ENCODE results near the gene EHMT2. TPM values are rescaled to one million over a fixed set of nuclear protein-coding genes. Genes with fewer than 3 reads are reported as not detected.

EHMT2 gene
- total and polyA plus RNA-seq, 2 of the 8 experiments (the other 6 are each of a cell fraction or from before 2014, with no cell fraction given), result 125 to 177 TPM

GRCh38 chr6:31860349-31860748 is 37.1 kb downstream of the EHMT2 start:
- H3K23me2 ChIP-seq (ENCODE audit: low read depth, low read length), result peaks cover 8% of the 10 kb centered on the region; the same call in 1 of the 2 replicates
- ChIA-PET CTCF (ENCODE audit: partially characterized antibody) (interaction anchor here (1.0 to 1.6 kb wide), 4 partner anchors 10 to 171 kb away, joined by 3 to 7 read pairs (median 4); no protein-coding TSS in a partner anchor), POLR2A (ENCODE audit: partially characterized antibody) (interaction anchor here (0.5 to 6.5 kb wide), 8 partner anchors 8 to 94 kb away, joined by 3 to 93 read pairs (median 4); no protein-coding TSS in a partner anchor)
- H3K27ac ChIP-seq (ENCODE audit: low read depth, low read length), result no peak overlapping the region
- H3K9me3 ChIP-seq (ENCODE audit: insufficient read depth in 2 of 2, low read depth in 1 of 2, low read length in 1 of 2), result peaks cover 2 to 4% of the 10 kb centered on the region in 2 experiments; a peak in 1 of 4 replicates
- H3K79me2 ChIP-seq (ENCODE audit: control insufficient read depth in 1 of 2, insufficient read depth in 2 of 2, low read length in 2 of 2), result no peaks in the 10 kb centered on the region
- no peak for FAIRE-seq
- no peak overlapping the region for H2AK5ac ChIP-seq (ENCODE audit: low read depth, low read length)
- 0 out of 7 replicates have a peak, but pooled peaks cover 0 to 3% (median 0%) of the 10 kb centered on the region in 4 experiments for H3K27me3 ChIP-seq (replicated peaks in 1 of 4; ENCODE audit: control insufficient read depth in 3 of 4, extremely low read depth in 1 of 4, insufficient read depth in 3 of 4, low read length in 3 of 4)
- no peak overlapping the region for H3K9ac ChIP-seq (replicated peaks in 1 of 4; ENCODE audit: extremely low read depth in 1 of 4, low read depth in 3 of 4, low read length in 3 of 4)
- no peak overlapping the region for H3K14ac ChIP-seq (ENCODE audit: insufficient read length)
- H2BK120ac ChIP-seq (replicated peaks; ENCODE audit: low read depth, low read length), result no peak overlapping the region
- no peaks in the 10 kb centered on the region for H4K20me1 ChIP-seq (replicated peaks in 1 of 2; ENCODE audit: control insufficient read depth in 1 of 2, insufficient read depth in 2 of 2, low read length in 2 of 2)
- H3K79me1 ChIP-seq (ENCODE audit: low read depth, low read length), result 0 out of 2 replicates have a peak, but pooled peaks cover 2% of the 10 kb centered on the region
- no peak overlapping the region for H3K23ac ChIP-seq (ENCODE audit: insufficient read length)
- H2BK5ac ChIP-seq (ENCODE audit: low read depth, low read length), result no peak overlapping the region
- H3K4me1 ChIP-seq (replicated peaks in 1 of 4; ENCODE audit: control insufficient read depth in 3 of 4, insufficient read depth in 4 of 4, low read length in 3 of 4), result peaks cover 0 to 12% (median 0%) of the 10 kb centered on the region in 4 experiments; a peak in 4 of 7 replicates
- H2BK20ac ChIP-seq (ENCODE audit: low read length), result no peak overlapping the region
- H4K91ac ChIP-seq (replicated peaks; ENCODE audit: insufficient read length, low read length), result no peak overlapping the region
- no peak overlapping the region for H3K4me2 ChIP-seq (ENCODE audit: insufficient read depth in 1 of 2, low read depth in 2 of 2, low read length in 2 of 2)
- peaks cover 3 to 17% (median 3%) of the 10 kb centered on the region in 4 experiments; a peak in 7 of 8 replicates for H3K36me3 ChIP-seq (ENCODE audit: control insufficient read depth in 2 of 4, insufficient read depth in 4 of 4, low read length in 3 of 4)
- no peak overlapping the region for H3K4me3 ChIP-seq (ENCODE audit: extremely low read depth in 1 of 4, insufficient read depth in 2 of 4, low read depth in 3 of 4, low read length in 4 of 4)
- WGBS, 2 experiments (ENCODE audit: extremely low coverage in 1 of 2, insufficient coverage in 1 of 2, insufficient read length in 1 of 2, insufficient replicate concordance in 2 of 2, low coverage in 1 of 2, low lambda C conversion rate in 2 of 2, missing lambda C conversion rate in 1 of 2), result 94% methylated on average over 13 of the region's 13 CpGs; no CpG with 5 or more reads in 1 of the 2 experiments
- H3K4ac ChIP-seq (replicated peaks; ENCODE audit: insufficient read length, low read depth, low read length), result no peak overlapping the region
- no peak overlapping the region for H2AFZ ChIP-seq (ENCODE audit: low read length)
- H3K18ac ChIP-seq (ENCODE audit: extremely low read depth, low read length), result no peak overlapping the region
- no peak overlapping the region for H4K5ac ChIP-seq (ENCODE audit: insufficient read length, low read depth, low read length)
- no peak overlapping the region for H3K56ac ChIP-seq (replicated peaks; ENCODE audit: insufficient read length, low read depth, low read length)
- H4K8ac ChIP-seq (ENCODE audit: extremely low read depth, insufficient read depth, low read length), result no peak overlapping the region
- DNase-seq (ENCODE audit: low read depth in 1 of 2, low spot score in 2 of 2), result no peak
- H2BK15ac ChIP-seq (ENCODE audit: low read length), result no peak overlapping the region
- no peak overlapping the region for H2BK12ac ChIP-seq (ENCODE audit: low read depth, low read length)
- TF ChIP-seq TCF12 (IDR thresholded peaks at IDR 0.05; ENCODE audit: low read depth, low read length) (no peak), KDM1A (IDR thresholded peaks at IDR 0.05; ENCODE audit: borderline replicate concordance, low read length) (no peak), TAF1 (IDR thresholded peaks at IDR 0.05; ENCODE audit: low read depth, low read length) (no peak), SIN3A (conservative IDR thresholded peaks at IDR 0.05 in 1 of 2, IDR thresholded peaks at IDR 0.05 in 1 of 2; ENCODE audit: low read depth in 1 of 2, low read length in 2 of 2) (no peak), GABPA (IDR thresholded peaks at IDR 0.05; ENCODE audit: borderline replicate concordance, insufficient read depth, low read length) (no peak), RAD21 (IDR thresholded peaks at IDR 0.05 in 1 of 2, conservative IDR thresholded peaks at IDR 0.05 in 1 of 2; ENCODE audit: low read depth in 2 of 2, low read length in 2 of 2) (no peak), HDAC6 (IDR thresholded peaks at IDR 0.05; ENCODE audit: low read depth, low read length) (no peak), POLR2A (IDR thresholded peaks at IDR 0.05; ENCODE audit: control extremely low read depth in 1 of 2, low read depth in 2 of 2, low read length in 2 of 2) (no peak), YY1 (IDR thresholded peaks at IDR 0.05; ENCODE audit: low read depth, low read length) (no peak), HDAC2 (IDR thresholded peaks at IDR 0.05; ENCODE audit: borderline replicate concordance in 1 of 2, low read depth in 2 of 2, low read length in 2 of 2) (no peak), CREB1 (IDR thresholded peaks at IDR 0.05) (no peak), KDM4A (IDR thresholded peaks at IDR 0.05; ENCODE audit: low read depth, low read length, severe bottlenecking) (no peak)

Measured in H1 (cell line).